Smooth muscle cell (in vitro differentiated cells): ENCODE data around the gene TBC1D22A. TPM values are rescaled to one million over a fixed set of nuclear protein-coding genes. Genes with fewer than 3 reads are reported as not detected.

Experiments used
- DNase-seq: peaks from one replicate; lab custom pipeline; 2025; ENCODE audit not compliant: unreplicated experiment; lab: John Stamatoyannopoulos, UW
- H2AFZ ChIP-seq: fragments of 200-600 bp; sonication (generic); 2 replicates; pipeline ENCODE4 v1.6.0; 2016; ENCODE audit warnings: antibody characterized with exemption, low read depth, mild to moderate bottlenecking
- H3F3A ChIP-seq: fragments of 200-600 bp; sonication (generic); 2 replicates; pipeline ENCODE4 v1.6.0; 2017; ENCODE audit warnings: antibody characterized with exemption, low read depth
- H3K27ac ChIP-seq: fragments of 200-600 bp; sonication (generic); 2 replicates; pipeline ENCODE4 v1.5.1; 2016; ENCODE audit warnings: low read depth, mild to moderate bottlenecking
- H3K27me3 ChIP-seq: fragments of 200-600 bp; sonication (generic); 2 replicates; pipeline ENCODE4 v1.6.1; 2016; ENCODE audit warnings: low read depth, mild to moderate bottlenecking
- H3K36me3 ChIP-seq: fragments of 200-600 bp; sonication (generic); 2 replicates; pipeline ENCODE4 v1.5.1; 2016; ENCODE audit warnings: low read depth
- H3K4me1 ChIP-seq: fragments of 200-600 bp; sonication (generic); 2 replicates; pipeline ENCODE4 v1.5.1; 2016; ENCODE audit warnings: low read depth
- H3K4me2 ChIP-seq: fragments of 200-600 bp; sonication (generic); 2 replicates; pipeline ENCODE4 v1.6.0; 2016; ENCODE audit warnings: mild to moderate bottlenecking
- H3K4me3 ChIP-seq: fragments of 200-600 bp; sonication (generic); 2 replicates; pipeline ENCODE4 v1.5.1; 2016; ENCODE audit warnings: mild to moderate bottlenecking
- H3K79me2 ChIP-seq: fragments of 200-600 bp; sonication (generic); 2 replicates; pipeline ENCODE4 v1.6.0; 2016; ENCODE audit warnings: low read depth, mild to moderate bottlenecking
- H3K9ac ChIP-seq: fragments of 200-600 bp; sonication (generic); 2 replicates; pipeline ENCODE4 v1.6.0; 2016; ENCODE audit warnings: low read depth
- H3K9me3 ChIP-seq: fragments of 200-600 bp; sonication (generic); replicated peaks from 2 replicates; pipeline ENCODE4 v1.5.1; 2016; ENCODE audit warnings: low read depth
- H4K20me1 ChIP-seq: fragments of 200-600 bp; sonication (generic); 2 replicates; pipeline ENCODE4 v1.6.0; 2016; ENCODE audit warnings: low read depth
- WGBS: methylation state at CpG from one replicate; pipeline ENCODE4 v1.1.7; 2016; ENCODE audit warnings: low lambda C conversion rate; 5-methylcytosine and 5-hydroxymethylcytosine counted together
- polyA plus RNA-seq: library from polyadenylated mRNA; unstranded; fragments of >200 nt; fragmentation: Nextera tagmentation; extraction: Ambion mirVana; gene quantifications from 2 replicates; pipeline ENCODE4 v1.2.1, GENCODE V29; 2016
- total RNA-seq: library from RNA; depleted of rRNA; stranded (reverse); fragments of >200 nt; gene quantifications from 2 replicates; pipeline ENCODE4 v1.2.3, GENCODE V29; 2014
- TF ChIP-seq, protein P1 (sequence below): fragments of 200-600 bp; sonication (generic); IDR thresholded peaks from 2 replicates; pipeline ENCODE4 v1.5.1; 2017; ENCODE audit warnings: borderline replicate concordance, mild to moderate bottlenecking, antibody characterized with exemption; ENCODE audit not compliant: insufficient read depth, poor library complexity, severe bottlenecking

The TBC1D22A gene
- total and polyA plus RNA-seq, 2 experiments from 2014 or later: 12.5 to 14.4 TPM

DNA sequence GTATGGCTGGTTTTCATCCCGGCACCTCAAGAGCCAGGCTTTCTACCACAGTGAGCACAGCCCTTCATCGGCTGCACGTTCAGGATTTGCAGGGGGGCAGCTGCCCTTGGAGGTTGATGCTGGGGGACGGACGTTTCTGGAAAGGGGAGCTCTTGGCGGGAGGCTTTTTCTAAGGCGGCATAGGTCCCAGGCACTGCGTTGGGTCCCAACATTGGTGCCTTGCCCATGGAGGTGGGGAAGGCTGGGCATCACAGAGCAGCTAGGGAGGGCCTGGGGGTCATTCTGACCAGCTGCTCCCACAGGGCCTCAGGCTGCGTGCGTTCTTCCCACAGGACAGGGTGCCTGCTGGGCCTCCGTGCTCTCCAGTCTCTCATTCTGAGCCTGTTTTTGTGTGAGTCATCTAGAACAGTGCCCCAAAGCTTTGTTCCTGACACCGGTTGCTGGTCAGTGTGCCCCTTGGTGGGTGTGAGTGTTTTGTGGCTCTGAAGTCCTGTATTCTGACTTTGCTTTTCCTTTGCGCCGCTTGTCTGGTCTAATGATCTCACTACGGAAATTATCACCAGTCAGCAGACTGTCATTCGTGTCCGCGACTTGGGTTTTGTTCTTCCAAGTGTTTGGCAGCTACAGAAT lies 275.9 kb downstream of the TBC1D22A start:
- Histone ChIP-seq H4K20me1 (peaks cover 50% of the 10 kb centered on the region), H3K79me2 (no peaks in the 10 kb centered on the region), H3K9ac (no peak overlapping the region), H2AFZ (no peak overlapping the region), H3F3A (no peaks in the 10 kb centered on the region), H3K27ac (no peak overlapping the region), H3K9me3 (no peaks in the 10 kb centered on the region), H3K36me3 (no peaks in the 10 kb centered on the region), H3K4me3 (no peak overlapping the region), H3K4me2 (peak overlapping the region; percentile 30), H3K4me1 (no peaks in the 10 kb centered on the region), H3K27me3 (no peaks in the 10 kb centered on the region)
- TF ChIP-seq, protein P1, sequence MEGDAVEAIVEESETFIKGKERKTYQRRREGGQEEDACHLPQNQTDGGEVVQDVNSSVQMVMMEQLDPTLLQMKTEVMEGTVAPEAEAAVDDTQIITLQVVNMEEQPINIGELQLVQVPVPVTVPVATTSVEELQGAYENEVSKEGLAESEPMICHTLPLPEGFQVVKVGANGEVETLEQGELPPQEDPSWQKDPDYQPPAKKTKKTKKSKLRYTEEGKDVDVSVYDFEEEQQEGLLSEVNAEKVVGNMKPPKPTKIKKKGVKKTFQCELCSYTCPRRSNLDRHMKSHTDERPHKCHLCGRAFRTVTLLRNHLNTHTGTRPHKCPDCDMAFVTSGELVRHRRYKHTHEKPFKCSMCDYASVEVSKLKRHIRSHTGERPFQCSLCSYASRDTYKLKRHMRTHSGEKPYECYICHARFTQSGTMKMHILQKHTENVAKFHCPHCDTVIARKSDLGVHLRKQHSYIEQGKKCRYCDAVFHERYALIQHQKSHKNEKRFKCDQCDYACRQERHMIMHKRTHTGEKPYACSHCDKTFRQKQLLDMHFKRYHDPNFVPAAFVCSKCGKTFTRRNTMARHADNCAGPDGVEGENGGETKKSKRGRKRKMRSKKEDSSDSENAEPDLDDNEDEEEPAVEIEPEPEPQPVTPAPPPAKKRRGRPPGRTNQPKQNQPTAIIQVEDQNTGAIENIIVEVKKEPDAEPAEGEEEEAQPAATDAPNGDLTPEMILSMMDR: no peak
- no peak for DNase-seq
- 59% methylated on average over 18 of the region's 18 CpGs for WGBS

DNA sequence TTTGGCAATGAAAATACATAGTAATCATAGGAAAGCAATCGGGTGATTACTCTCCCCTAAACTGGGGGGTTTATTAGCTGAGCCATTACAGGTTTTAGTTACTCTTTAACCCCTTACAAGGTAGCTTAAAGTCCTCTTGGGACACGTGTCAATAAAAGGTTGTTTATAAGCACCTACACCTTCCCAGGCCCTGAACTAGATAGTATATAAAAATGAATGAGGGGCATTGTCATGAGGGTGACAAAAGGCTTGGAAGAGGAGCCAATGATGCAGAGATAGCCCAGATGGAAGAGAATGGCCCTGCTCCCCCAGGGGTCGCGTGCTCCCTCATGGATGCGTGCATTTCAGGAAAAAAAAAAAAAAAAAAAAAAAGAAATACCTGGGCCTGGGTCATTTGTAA lies 276.9 kb downstream of the TBC1D22A start:
- no peaks in the 10 kb centered on the region for H3K36me3 ChIP-seq
- no peak overlapping the region for H3K4me3 ChIP-seq
- H3K27ac ChIP-seq: no peak overlapping the region
- H3K79me2 ChIP-seq: no peaks in the 10 kb centered on the region
- H3K27me3 ChIP-seq: no peaks in the 10 kb centered on the region
- H3K4me2 ChIP-seq: no peak overlapping the region
- no peak overlapping the region for H2AFZ ChIP-seq
- 95% methylated on average over 5 of the region's 5 CpGs for WGBS
- no peaks in the 10 kb centered on the region for H3K4me1 ChIP-seq
- H4K20me1 ChIP-seq: peaks cover 53% of the 10 kb centered on the region
- H3K9me3 ChIP-seq: no peaks in the 10 kb centered on the region
- TF ChIP-seq, protein P1: no peak
- no peak for DNase-seq
- H3K9ac ChIP-seq: no peak overlapping the region
- H3F3A ChIP-seq: no peaks in the 10 kb centered on the region

DNA sequence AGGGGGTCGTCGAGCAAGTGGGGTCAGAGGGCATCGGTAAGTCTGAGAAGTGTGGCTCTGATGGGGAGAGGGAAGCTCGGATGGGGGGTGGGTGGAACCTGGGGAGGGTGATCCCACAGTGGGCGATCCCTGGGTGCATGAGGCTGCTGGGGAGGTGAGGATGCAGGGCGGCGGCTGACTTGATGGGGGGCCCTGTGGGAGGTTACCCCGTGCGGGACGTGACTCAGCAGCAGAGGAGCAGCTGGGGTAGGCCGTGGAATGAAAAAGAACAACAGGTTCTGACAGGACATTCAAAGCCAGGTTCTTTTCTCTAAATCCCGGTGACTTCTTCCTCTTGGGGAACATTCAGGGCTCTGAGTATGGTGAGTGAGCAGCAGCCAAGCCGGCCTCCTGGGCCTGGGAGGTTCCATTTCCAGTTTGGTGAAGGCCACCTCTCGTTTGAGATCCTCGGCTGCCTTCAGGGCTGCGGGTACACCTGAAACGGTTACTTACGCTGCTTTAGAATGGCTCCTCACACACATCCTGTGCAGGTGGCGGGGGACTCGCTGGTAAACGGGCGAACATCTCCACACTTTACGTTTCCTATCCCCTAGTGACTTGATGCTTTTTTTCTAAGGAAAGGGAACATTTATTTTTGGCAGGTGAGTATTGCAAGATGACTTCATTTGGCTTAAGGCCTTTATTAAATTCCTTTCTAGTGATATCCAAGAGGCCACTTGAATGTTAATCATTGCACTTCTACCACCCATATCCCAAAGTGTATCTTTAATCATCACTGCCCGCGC lies 278.2 kb downstream of the TBC1D22A start:
- 95% methylated on average over 19 of the region's 25 CpGs for WGBS
- no peaks in the 10 kb centered on the region for H3K36me3 ChIP-seq
- H2AFZ ChIP-seq: no peak overlapping the region
- H3K27ac ChIP-seq: no peak overlapping the region
- DNase-seq: no peak
- no peaks in the 10 kb centered on the region for H3K79me2 ChIP-seq
- H4K20me1 ChIP-seq: peaks cover 55% of the 10 kb centered on the region
- H3K27me3 ChIP-seq: no peaks in the 10 kb centered on the region
- TF ChIP-seq, protein P1: no peak
- no peak overlapping the region for H3K4me2 ChIP-seq
- no peaks in the 10 kb centered on the region for H3K9me3 ChIP-seq
- no peak overlapping the region for H3K9ac ChIP-seq
- no peaks in the 10 kb centered on the region for H3K4me1 ChIP-seq
- no peaks in the 10 kb centered on the region for H3F3A ChIP-seq
- no peak overlapping the region for H3K4me3 ChIP-seq
